ENCODE results near the gene PID1. TPM values are rescaled to one million over a fixed set of nuclear protein-coding genes. Genes with fewer than 3 reads are reported as not detected.

Gene PID1
- polyA plus RNA-seq, 1 of the 3 experiments (the other 2 are of a cell fraction) = 0.16 TPM

DNA sequence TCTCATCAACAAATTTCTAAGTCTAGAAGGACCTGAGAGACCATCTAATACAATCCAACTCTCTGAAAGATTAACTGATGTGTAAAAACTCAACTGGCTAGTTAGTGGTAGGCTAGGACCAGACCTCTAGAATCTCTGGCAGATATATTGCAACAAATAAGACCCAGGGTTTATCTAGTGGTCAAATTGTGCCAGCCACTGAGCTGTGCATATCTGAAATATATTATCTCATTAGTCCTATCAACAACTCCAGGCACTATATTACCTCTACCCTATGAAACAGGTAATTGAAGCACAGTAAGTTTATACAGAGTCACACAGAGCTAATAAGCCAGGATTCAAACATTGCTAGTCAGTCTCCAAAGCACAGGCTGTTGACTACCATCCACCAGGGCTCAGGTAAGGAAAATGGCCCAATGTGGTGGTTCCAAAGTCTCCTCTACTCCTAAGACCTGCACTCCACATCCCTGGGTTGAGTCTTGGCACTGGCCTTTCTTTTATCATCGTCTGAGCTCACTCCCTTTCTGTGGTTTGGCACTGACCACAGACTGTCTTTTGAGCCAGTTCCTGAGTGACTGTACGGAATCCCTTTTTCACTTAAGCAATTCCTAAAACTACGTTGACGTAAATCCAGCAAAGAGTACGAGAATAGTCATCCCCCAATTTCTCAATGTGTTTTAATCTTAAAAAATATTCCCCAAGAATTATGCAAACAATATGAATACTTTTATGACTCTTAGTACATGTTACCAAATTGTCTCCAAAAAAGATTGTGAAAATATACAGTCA lies 11.9 kb upstream of the PID1 start:
- 44% methylated on average over 5 of the region's 5 CpGs for WGBS (ENCODE audit: low lambda C conversion rate)
- Histone ChIP-seq H3F3A (replicated peaks; ENCODE audit: insufficient read depth) (no peaks in the 10 kb centered on the region), H3K27ac (ENCODE audit: low read depth in 2 of 2, low read length in 1 of 2) (no peak overlapping the region), H3K4me1 (ENCODE audit: control insufficient read depth in 1 of 2, insufficient read depth in 2 of 2, low read depth in 1 of 2, low read length in 1 of 2) (no peaks in the 10 kb centered on the region), H3K27me3 (ENCODE audit: insufficient read depth) (no peaks in the 10 kb centered on the region), H3K4me3 (ENCODE audit: low read depth in 2 of 2, low read length in 1 of 2) (no peak overlapping the region), H3K36me3 (replicated peaks in 1 of 2; ENCODE audit: control insufficient read depth in 1 of 2, insufficient read depth in 2 of 2, low read length in 1 of 2) (no peaks in the 10 kb centered on the region), H3K79me2 (ENCODE audit: insufficient read depth) (no peaks in the 10 kb centered on the region), H4K20me1 (ENCODE audit: insufficient read depth) (no peaks in the 10 kb centered on the region), H3K9me2 (no peaks in the 10 kb centered on the region), H3K9ac (no peak overlapping the region), H2AFZ (ENCODE audit: low read depth) (no peak overlapping the region), H3K9me3 (no peaks in the 10 kb centered on the region), H3K4me2 (no peak overlapping the region)
- POLR2A ChIA-PET = no interaction called here
- DNase-seq = no peak
- CTCF ChIA-PET = interaction anchor here (2.7 kb wide), 1 partner anchor 10 kb away, joined by 15 read pairs; no protein-coding TSS in a partner anchor
- TF ChIP-seq, protein P1, sequence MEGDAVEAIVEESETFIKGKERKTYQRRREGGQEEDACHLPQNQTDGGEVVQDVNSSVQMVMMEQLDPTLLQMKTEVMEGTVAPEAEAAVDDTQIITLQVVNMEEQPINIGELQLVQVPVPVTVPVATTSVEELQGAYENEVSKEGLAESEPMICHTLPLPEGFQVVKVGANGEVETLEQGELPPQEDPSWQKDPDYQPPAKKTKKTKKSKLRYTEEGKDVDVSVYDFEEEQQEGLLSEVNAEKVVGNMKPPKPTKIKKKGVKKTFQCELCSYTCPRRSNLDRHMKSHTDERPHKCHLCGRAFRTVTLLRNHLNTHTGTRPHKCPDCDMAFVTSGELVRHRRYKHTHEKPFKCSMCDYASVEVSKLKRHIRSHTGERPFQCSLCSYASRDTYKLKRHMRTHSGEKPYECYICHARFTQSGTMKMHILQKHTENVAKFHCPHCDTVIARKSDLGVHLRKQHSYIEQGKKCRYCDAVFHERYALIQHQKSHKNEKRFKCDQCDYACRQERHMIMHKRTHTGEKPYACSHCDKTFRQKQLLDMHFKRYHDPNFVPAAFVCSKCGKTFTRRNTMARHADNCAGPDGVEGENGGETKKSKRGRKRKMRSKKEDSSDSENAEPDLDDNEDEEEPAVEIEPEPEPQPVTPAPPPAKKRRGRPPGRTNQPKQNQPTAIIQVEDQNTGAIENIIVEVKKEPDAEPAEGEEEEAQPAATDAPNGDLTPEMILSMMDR (IDR thresholded peaks at IDR 0.05) = no peak
- TF ChIP-seq, protein P2, sequence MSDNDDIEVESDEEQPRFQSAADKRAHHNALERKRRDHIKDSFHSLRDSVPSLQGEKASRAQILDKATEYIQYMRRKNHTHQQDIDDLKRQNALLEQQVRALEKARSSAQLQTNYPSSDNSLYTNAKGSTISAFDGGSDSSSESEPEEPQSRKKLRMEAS (IDR thresholded peaks at IDR 0.05; ENCODE audit: low read depth) = no peak
- no peak for TF ChIP-seq TEAD4 (IDR thresholded peaks at IDR 0.05; ENCODE audit: borderline replicate concordance, insufficient read depth)
- no peak for TF ChIP-seq EZH2phosphoT487 (IDR thresholded peaks at IDR 0.05; ENCODE audit: borderline replicate concordance, low read depth)

DNA sequence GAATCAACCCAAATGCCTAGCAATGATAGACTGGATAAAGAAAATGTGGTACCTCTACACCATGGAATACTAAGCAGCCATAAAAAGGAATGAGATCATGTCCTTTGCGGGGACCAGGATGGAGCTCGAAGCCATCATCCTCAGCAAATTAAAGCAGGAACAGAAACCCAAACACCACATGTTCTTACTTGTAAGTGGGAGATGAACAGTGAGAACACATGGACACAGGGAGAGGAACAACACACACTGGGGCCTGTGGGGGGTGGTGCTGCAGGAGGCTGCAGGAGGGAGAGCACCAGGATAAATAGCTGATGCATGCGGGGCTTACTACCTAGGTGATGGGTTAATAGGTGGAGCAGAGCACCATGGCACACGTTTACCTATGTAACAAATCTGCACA lies 8.4 kb upstream of the PID1 start:
- 38% methylated on average over 4 of the region's 4 CpGs for WGBS (ENCODE audit: low lambda C conversion rate)
- Histone ChIP-seq H3K4me2 (no peak overlapping the region), H3K27ac (ENCODE audit: low read depth in 2 of 2, low read length in 1 of 2) (no peak overlapping the region), H3K9me2 (no peaks in the 10 kb centered on the region), H3K36me3 (replicated peaks in 1 of 2; ENCODE audit: control insufficient read depth in 1 of 2, insufficient read depth in 2 of 2, low read length in 1 of 2) (no peaks in the 10 kb centered on the region), H3K9me3 (no peaks in the 10 kb centered on the region), H3K4me3 (ENCODE audit: low read depth in 2 of 2, low read length in 1 of 2) (no peak overlapping the region), H3F3A (replicated peaks; ENCODE audit: insufficient read depth) (no peaks in the 10 kb centered on the region), H3K9ac (no peak overlapping the region), H4K20me1 (ENCODE audit: insufficient read depth) (no peaks in the 10 kb centered on the region), H3K27me3 (ENCODE audit: insufficient read depth) (no peaks in the 10 kb centered on the region), H3K4me1 (ENCODE audit: control insufficient read depth in 1 of 2, insufficient read depth in 2 of 2, low read depth in 1 of 2, low read length in 1 of 2) (no peaks in the 10 kb centered on the region), H3K79me2 (ENCODE audit: insufficient read depth) (no peaks in the 10 kb centered on the region), H2AFZ (ENCODE audit: low read depth) (no peak overlapping the region)
- TF ChIP-seq EZH2phosphoT487 (IDR thresholded peaks at IDR 0.05; ENCODE audit: borderline replicate concordance, low read depth) = no peak
- TF ChIP-seq TAF1 (IDR thresholded peaks at IDR 0.05; ENCODE audit: borderline replicate concordance, low read depth, low read length) = no peak
- no peak for TF ChIP-seq GABPA (IDR thresholded peaks at IDR 0.05; ENCODE audit: low read depth)
- no peak for TF ChIP-seq RFX5 (IDR thresholded peaks at IDR 0.05; ENCODE audit: low read length)
- TF ChIP-seq MXI1 (IDR thresholded peaks at IDR 0.05; ENCODE audit: low read depth, low read length) = no peak
- TF ChIP-seq, protein P3, sequence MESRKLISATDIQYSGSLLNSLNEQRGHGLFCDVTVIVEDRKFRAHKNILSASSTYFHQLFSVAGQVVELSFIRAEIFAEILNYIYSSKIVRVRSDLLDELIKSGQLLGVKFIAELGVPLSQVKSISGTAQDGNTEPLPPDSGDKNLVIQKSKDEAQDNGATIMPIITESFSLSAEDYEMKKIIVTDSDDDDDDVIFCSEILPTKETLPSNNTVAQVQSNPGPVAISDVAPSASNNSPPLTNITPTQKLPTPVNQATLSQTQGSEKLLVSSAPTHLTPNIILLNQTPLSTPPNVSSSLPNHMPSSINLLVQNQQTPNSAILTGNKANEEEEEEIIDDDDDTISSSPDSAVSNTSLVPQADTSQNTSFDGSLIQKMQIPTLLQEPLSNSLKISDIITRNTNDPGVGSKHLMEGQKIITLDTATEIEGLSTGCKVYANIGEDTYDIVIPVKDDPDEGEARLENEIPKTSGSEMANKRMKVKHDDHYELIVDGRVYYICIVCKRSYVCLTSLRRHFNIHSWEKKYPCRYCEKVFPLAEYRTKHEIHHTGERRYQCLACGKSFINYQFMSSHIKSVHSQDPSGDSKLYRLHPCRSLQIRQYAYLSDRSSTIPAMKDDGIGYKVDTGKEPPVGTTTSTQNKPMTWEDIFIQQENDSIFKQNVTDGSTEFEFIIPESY (IDR thresholded peaks at IDR 0.05; ENCODE audit: borderline replicate concordance, low read depth) = no peak
- TF ChIP-seq FOSL2 (IDR thresholded peaks at IDR 0.05; ENCODE audit: borderline replicate concordance, low read depth) = no peak
- no peak for TF ChIP-seq GATA2 (CRISPR knock-in tag; IDR thresholded peaks at IDR 0.05)
- TF ChIP-seq RXRA (IDR thresholded peaks at IDR 0.05; ENCODE audit: borderline replicate concordance, low read depth) = no peak
- TF ChIP-seq, protein P4, sequence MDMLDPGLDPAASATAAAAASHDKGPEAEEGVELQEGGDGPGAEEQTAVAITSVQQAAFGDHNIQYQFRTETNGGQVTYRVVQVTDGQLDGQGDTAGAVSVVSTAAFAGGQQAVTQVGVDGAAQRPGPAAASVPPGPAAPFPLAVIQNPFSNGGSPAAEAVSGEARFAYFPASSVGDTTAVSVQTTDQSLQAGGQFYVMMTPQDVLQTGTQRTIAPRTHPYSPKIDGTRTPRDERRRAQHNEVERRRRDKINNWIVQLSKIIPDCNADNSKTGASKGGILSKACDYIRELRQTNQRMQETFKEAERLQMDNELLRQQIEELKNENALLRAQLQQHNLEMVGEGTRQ (IDR thresholded peaks at IDR 0.05; ENCODE audit: borderline replicate concordance, low read depth, low read length) = no peak
- DNase-seq = no peak
- POLR2A ChIA-PET = no interaction called here
- CTCF ChIA-PET = interaction anchor here (0.7 kb wide), 1 partner anchor 598 kb away, joined by 3 read pairs; no protein-coding TSS in a partner anchor
